Endometrial microvascular endothelial cells (primary cell): Measurements from ENCODE around the gene LYSET. TPM values are rescaled to one million over a fixed set of nuclear protein-coding genes. Genes with fewer than 3 reads are reported as not detected.
"Not testable (repeated sequence)": the region's sequence is repeated elsewhere in the genome, so short reads cannot be mapped to it uniquely, and the experiment has no call there.

Source experiments
- in situ Hi-C: cut with HindIII; loops from 2 replicates; pipeline ENCODE4 v1.10.0; 2017; ENCODE audit warnings: low sequenced_read_pairs, low pct_unique_long_range_greater_than_20kb; ENCODE audit errors: inconsistent ontology term
- total RNA-seq: library from RNA; depleted of rRNA; stranded (reverse); fragments of >200 nt; gene quantifications from one replicate; pipeline ENCODE4 v1.2.3, GENCODE V29; 2015; ENCODE audit errors: inconsistent ontology term

Gene LYSET
- total RNA-seq, 1 donor from 2014 or later, result 7.9 TPM

DNA sequence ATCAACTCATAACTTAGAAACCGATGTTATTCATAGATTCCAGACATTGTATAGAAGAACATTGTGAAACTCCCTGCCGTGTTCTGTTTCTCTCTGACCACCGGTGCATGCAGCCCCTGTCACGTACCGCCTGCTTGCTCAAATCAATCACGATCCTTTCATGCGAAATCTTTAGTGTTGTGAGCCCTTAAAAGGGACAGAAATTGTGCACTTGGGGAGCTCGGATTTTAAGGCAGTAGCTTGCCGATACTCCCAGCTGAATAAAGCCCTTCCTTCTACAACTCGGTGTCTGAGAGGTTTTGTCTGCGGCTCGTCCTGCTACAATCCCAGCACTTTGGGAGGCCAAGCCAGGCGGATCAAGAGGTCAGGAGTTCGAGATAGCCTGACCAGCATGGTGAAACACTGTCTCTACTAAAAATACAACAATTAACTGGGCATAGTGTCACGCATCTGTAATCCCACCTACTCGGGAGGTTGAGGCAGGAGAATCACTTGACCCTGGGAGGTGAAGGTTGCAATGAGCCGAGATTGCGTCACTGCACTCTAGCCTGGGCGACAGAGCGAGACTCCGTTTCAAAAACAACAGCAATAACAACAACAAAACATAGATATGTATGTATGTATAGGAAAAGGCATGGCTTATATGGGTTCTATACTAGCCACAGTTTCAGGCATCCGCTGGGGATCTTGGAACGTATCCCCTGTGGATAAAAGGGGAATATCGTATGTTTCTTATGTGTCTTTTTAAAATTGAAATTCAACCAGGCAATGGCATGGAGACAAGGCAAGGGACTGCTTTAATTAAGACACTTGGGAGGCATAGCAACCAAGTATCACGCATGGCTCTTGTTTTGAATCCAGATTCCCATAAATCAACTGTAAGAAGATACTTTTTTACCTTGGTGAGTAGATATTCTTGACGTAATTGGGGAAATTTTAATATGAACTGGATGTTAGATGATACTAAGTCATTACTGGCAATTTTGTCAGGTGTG lies 19.5 kb upstream of the LYSET start:
- in situ Hi-C loops, result not testable (repeated sequence)

DNA sequence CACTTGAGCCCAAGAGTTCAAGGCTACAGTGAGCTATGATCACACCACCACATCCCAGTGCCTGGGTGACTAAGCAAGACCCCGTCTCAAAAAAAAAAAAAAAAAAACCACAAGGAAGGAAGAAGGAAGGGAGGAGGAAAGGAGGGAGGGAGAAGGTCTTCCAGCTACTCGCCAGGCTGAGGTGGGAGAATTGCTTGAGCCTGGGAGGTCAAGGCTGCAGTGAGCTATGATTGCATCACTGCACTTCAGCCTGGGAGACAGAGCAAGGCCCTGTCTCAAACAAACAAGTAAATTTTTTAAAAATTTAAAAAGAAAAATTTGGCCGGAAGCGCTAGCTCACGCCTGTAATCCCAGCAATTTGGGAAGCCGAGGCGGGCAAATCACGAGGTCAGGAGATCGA lies 16.5 kb upstream of the LYSET start:
- in situ Hi-C loops, result not testable (repeated sequence)

DNA sequence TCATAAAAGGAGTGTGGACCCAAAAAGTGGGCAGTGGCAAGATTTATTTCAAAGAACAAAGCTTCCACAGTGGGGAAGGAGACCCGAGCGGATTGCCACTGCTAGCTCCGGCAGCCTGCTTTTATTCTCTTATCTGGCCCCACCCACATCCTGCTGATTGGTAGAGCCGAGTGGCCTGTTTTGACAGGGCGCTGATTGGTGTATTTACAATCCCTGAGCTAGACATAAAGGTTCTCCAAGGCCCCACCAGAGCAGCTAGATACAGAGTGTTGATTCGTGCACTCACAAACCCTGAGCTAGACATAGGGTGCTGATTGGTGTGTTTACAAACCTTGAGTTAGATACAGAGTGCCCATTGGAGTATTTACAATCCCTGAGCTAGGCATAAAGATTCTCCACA lies 15.5 kb upstream of the LYSET start:
- in situ Hi-C loops, result not testable (repeated sequence)

DNA sequence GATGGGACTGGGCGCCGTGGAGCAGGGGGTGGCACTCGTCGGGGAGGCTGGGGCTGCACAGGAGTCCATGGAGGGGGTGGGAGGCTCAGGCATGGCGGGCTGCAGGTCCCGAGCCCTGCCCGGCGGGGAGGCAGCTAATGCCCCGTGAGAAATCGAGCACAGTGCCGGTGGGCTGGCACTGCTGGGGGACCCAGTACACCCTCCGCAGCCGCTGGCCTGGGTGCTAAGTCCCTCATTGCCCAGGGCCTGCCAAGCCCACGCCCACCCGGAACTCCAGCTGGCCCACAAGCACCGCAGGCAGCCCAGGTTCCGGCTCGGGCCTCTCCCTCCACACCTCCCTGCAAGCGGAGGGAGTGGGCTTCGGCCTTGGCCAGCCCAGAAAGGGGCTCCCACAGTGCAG lies 15.0 kb upstream of the LYSET start:
- in situ Hi-C loops, result not testable (repeated sequence)

DNA sequence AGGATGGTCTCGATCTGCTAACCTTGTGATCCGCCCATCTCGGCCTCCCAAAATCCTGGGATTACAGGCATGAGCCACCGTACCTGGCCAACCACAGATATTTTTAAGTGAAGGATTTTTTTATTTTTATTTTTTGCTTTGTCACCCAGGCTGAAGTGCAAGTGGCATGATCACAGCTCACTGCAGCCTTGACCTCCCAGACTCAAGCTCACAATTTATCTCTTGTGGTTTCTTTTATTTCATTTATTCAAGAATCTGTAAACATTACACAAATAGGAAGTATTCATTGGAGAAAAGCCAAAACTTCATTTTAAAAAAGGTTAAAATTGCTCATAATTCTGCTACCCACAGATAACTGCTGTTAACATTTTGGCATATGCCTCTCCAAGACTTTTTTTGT lies 13.7 kb upstream of the LYSET start:
- in situ Hi-C loops, result no loop called here

DNA sequence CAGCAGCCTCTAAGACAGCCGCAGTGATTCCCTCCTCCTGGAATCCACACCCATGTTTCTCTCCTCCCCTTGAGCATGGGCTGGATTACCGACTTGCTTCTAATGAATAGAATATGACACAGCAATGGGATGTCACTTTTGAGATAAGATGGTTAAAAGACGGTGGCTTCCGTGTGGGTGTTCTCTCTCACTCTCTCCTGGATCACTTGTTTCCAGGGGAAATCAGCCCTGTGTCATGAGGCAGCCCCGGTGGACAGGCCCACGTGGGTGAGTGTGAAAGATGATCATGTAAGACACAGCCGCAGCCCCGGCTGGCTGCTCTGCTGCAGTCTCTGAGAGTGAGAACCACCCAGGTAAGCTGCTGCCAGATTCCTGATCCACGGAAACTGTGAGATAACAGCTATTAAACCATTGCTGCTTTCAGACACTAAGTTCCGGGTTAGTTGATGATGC lies 11.1 kb upstream of the LYSET start:
- in situ Hi-C loops, result no loop called here

DNA sequence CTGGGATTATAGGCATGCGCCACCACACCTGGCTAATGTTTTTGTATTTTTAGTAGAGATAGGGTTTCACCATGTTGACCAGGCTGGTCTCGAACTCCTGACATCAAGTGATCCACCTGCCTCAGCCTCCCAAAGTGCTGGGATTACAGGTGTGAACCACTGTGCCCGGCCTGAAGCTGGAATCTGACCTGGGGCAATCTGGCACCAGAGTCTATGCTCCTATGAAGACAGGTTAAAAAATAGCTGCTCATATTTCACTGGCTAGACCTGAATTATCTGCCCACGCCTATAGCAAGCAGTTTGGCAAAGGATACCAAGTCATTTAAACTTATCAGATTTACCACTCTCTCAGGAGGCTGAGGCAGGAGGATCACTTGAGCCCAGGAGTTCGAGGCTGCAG lies 10.4 kb upstream of the LYSET start:
- in situ Hi-C loops, result not testable (repeated sequence)

DNA sequence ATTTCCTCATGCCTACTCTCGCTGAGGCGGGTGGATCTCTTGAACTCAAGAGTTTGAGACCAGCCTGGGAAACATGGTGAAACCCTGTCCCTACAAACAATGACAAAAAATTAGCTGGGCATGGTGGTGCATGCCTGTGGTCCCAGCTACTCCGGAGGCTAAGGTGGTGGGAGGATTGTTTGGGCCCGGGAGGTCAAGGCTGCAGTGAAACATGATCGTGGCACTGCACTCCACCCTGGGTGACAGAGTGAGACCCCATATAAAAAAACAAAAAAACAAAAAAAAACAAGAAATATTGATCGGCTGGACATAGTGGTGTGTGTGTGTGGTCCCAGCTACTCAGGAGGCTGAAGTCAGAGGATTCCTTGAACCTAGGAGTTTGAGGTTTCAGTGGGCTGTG lies 9.6 kb upstream of the LYSET start:
- in situ Hi-C loops, result no loop called here

DNA sequence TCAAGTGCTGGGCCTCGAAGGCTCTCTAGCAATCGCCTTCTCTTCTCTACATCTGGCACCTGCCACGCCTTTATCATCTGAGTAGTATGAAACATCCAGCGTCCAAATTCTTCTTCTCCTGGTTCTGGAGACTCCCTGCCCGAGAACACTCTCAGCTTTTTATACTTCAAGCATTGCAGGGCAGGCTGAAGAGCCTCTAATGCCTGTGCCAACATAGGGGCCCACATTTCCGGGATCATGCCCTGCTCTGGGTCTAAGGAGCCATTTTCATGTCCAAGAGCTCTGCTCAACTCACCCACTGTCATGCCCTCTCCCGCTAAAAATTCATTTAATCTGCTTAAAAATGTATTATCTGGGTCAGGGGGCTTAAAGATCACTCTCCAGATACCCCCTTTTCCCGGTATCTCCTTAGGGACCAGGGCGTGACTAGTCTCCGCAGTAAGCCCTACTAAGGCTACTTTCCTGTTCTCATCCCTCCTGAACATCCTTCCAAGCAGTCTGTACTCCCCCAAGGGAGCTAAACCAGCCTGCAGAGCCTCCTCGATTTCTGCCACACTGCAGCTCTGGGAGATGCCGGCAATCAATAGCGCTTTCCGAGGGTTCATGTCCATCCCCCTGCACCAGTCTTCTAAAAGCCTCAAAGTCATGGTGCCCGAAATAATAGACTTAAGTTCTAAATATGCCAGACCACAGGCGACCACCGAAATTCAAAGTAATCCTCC lies 1.4 kb upstream of the LYSET start:
- in situ Hi-C loops, result no loop called here

DNA sequence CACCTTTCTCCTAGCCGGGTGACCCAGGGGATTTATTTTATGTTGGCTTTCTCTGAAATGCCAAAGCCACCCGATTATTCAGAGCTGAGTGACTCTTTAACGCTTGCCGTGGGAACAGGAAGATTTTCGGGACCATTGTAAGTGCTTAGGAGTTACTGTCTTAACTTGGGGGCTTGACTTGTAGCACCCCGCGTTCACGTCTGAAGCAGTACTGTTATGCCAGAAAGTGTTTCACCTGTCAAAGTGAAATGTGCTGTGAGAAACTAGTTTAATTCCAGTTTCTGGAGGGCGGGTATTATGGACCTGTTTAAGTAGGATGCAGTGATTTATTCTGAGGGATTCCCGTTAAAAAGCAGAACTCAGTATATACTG lies 218 bp downstream of the LYSET start:
- in situ Hi-C loops, result no loop called here

DNA sequence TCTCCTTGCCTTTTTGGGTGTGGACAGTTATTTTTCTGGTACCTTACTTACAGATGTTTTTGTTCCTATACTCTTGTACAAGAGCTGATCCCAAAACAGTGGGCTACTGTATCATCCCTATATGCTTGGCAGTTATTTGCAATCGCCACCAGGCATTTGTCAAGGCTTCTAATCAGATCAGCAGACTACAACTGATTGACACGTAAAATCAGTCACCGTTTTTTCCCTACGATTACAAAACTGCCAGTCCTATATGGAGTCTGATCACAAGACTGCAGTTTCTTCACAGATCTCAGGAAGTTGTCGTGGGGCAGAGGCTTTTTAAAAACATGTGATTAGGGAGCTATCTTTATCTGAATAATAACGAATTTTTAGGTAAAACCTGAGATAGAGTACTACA lies 1.3 kb downstream of the LYSET start:
- in situ Hi-C loops, result no loop called here

DNA sequence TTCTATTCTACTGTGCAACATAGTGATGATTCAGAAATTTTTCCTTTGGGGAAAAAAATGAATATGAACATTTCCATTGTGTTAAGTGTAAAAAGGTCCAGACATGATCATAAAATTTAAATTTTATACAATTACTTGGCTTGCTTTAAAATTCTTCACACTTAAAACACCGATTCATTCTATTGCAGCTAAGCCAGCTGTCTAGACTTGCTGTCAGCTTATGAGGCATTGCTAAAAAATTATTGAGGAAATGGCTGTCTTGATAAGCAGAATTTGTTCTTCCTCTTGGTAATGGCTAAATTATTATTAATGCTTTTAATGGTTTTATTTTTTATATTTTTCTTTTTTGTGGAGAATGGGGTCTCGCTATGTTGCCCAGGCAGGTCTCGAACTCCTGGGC lies 1.8 kb downstream of the LYSET start:
- in situ Hi-C loops, result no loop called here

DNA sequence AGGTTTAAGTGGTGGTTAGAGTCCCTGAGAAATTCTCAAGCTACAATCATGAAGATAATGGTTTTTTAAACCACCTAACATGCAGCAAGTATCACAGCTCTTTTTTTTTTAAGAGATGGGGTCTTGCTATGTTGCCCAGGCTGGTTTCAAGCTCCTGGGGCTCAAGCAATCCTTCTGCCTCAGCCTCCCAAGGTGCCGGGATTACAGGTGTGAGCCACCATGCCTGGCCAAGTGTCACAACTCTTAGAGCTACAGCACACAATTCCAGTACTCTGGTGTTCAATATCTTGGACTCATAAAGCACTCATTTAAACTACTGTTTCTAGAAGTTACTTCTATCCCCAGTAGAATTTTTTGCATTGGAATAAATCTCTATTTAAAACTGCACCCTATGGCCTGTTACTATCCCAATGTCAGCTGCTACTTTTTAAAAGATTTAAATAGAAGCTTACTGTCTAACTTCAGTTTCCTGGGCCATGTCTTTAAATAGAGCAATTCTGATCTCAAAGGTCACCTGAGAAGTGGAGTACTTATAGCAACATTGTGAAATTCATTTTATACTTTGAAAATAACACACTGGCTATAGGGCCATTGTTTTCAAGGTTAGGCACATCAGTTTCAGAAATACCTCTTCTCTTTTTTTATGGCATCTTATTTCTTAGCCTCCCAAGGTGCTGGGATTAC lies 10.3 kb downstream of the LYSET start:
- in situ Hi-C loops, result no loop called here

DNA sequence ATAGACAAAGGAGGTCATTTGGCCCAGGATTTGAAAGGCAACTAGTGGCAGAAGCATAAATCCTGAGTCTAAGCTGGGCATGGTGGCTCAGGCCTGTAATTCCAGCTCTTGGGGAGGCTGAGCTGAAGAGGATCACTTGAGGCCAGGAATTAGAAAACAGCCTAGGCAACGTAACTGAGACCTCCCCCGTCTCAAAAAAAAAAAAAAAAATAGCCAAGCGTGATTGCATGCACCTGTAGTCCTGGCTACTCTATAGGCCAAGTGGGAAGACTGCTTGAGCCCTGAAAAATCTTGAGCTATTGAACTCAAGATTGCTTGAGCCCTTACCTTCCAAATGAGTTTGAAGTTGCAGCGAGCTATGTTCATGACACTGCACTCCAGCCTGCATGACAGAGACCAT lies 13.9 kb downstream of the LYSET start:
- in situ Hi-C loops, result no loop called here

DNA sequence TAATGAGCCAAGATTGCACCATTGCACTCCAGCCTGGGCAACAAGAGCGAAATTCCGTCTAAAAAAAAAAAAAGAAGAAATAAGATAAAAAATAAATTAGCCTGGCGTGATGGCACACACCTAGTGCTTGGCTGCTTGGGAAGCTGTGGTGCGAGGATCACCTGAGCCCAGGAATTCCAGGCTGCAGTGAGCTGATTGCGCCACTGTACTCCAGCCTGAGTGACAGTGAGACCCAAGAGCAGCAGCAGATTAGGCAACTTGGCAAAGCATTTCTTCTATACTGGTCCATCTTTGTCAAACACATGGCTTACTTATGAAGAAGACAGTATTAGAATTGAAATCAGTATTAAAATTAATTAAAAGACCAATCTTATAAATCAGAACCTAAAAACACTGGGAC lies 15.4 kb downstream of the LYSET start:
- in situ Hi-C loops, result no loop called here

DNA sequence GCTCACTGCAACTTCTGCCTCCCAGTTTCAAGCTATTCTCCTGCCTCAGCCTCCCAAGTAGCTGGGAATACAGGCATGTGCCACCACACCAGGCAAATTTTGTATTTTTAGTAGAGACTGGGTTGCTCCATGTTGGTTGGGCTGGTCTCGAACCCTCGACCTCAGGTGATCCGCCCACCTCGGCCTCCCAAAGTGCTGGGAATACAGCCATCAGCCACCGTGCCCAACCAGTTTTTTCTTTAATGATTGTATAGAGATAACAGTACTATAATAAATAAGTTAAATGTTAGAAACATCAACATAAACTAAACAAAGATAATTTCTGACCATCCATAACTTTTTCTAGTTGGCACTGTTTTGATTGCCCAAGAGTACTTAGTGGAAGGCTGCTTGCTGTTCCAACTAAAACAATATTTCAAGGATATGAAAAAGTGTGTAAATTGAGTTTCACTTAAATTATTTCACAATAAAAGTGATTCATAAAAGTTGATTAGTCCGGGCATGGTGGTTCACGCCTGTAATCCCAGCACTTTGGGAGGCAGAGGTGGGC lies 16.1 kb downstream of the LYSET start:
- in situ Hi-C loops, result no loop called here

DNA sequence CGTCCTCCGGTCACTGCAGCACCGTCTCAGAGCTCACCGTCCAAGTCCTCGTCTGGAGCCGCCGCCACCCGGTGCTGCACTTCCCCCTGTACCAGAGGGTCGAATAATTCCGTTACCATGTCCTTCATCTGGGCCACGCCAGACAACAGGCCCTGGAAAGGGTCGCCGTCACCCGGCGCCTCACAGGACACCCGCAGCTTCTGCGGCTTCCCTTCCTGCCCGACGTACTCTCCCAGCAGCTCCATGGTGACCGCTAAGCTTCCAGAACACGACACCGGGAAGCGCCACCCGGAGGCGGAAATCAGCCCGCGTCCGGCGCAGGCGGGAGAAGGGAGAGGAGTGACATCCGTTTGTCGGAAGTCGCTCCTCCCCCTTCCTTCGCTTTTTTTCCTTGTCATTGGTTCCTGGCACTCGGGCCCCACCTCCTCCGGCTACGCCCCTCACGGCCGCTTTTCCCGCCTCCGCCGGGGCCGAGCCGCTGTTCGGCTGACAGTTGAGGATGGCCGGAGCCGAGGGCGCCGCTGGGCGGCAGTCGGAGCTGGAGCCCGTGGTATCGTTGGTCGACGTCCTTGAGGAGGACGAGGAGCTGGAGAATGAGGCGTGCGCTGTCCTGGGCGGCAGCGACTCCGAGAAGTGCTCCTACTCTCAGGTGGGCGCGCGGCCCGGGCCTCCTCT lies 21.8 kb downstream of the LYSET start, which contains the start of the genes GON7 and UBR7:
GON7 (minus strand) TSS at position 273 of the 675 bp plus-strand sequence; CDS start at position 245, 28 bp downstream.
UBR7 (plus strand) TSS at position 464 of the 675 bp plus-strand sequence; CDS start at position 500, 36 bp downstream.
- in situ Hi-C loops, result no loop called here

DNA sequence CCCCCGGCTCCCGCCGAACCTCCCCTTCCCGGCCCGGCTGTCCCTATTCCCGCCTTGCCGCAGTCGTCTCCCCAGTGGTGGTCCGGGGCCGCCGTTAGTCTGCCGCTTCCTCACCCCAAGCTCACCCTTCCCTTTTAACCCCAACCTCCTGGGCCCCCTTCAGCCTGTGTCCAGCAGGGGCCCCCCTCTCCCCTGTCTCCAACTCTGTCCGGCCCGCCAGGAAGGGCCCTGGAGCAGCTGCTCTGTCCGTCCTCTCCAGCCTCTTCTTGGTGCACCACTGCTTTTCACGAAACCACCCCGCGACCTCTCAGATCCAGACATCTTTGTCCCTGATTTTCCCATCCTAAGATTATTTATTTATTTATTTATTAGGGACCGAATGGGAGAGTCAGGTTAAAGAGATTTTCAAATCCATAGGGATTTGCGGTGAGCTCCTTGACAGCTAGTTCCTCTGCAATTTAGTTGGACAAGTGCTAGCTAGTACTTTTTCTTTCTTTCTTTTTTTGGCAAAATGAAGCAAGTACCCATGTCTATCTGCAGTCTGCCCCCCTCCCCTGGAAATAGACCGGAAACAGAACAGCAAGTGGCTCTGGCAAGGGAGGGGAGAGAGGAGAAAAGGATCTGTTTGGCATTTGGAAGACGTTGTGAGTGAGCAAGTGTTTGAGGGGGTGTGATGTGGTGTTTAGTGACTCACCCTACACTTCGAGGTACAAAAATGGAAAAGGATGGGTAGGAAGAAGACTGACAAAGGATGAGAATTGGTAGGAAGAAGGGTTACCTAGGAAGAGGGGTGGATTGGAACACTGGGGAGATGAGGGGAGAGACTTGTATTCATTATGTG lies 22.6 kb downstream of the LYSET start:
- in situ Hi-C loops, result no loop called here
